ENCODE results near the gene SIPA1L3. TPM values are rescaled to one million over a fixed set of nuclear protein-coding genes. Genes with fewer than 3 reads are reported as not detected.

Gene SIPA1L3
- total RNA-seq, 1 experiment from 2014 or later = 36.0 TPM

DNA sequence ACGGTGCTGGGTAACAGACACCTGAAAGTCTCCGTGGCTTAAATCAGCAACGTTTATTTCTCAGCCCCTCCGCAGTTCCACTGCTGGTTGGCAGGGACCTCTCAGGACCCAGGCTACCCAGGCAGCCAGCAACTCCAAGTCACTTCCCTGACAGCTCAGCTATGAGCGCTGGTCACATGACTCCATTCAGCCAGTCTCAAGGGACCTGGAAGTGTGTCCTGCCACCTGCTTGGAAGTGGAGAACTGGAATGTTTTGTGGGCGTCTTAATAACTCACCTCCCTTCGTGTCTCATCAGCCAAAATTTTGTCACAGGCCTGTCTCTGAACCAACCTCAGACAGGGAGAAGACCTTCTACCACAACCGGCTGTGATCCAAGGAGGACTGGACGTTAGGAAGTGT, 244.2 kb downstream of the SIPA1L3 start:
- H3K36me3 Mint-ChIP-seq (ENCODE audit: insufficient read depth, unreplicated experiment) = peaks cover 38% of the 10 kb centered on the region
- ChIA-PET POLR2A (no interaction called here), CTCF (interaction anchor here (2.5 kb wide), 1 partner anchor 248 kb away, joined by 9 read pairs; no protein-coding TSS in a partner anchor)
- no peaks in the 10 kb centered on the region for H3K9me3 Mint-ChIP-seq (ENCODE audit: unreplicated experiment)
- intact Hi-C loops (cut with micrococcal nuclease) = no loop called here
- no peaks in the 10 kb centered on the region for H3K4me1 Mint-ChIP-seq (ENCODE audit: insufficient read depth, unreplicated experiment)
- TF ChIP-seq, protein P1, sequence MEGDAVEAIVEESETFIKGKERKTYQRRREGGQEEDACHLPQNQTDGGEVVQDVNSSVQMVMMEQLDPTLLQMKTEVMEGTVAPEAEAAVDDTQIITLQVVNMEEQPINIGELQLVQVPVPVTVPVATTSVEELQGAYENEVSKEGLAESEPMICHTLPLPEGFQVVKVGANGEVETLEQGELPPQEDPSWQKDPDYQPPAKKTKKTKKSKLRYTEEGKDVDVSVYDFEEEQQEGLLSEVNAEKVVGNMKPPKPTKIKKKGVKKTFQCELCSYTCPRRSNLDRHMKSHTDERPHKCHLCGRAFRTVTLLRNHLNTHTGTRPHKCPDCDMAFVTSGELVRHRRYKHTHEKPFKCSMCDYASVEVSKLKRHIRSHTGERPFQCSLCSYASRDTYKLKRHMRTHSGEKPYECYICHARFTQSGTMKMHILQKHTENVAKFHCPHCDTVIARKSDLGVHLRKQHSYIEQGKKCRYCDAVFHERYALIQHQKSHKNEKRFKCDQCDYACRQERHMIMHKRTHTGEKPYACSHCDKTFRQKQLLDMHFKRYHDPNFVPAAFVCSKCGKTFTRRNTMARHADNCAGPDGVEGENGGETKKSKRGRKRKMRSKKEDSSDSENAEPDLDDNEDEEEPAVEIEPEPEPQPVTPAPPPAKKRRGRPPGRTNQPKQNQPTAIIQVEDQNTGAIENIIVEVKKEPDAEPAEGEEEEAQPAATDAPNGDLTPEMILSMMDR (IDR thresholded peaks at IDR 0.05; ENCODE audit: unreplicated experiment) = no peak
- H3K27me3 Mint-ChIP-seq (ENCODE audit: insufficient read depth, unreplicated experiment) = no peaks in the 10 kb centered on the region
- no peak overlapping the region for H3K4me3 Mint-ChIP-seq (ENCODE audit: unreplicated experiment)
- no peak overlapping the region for H3K27ac Mint-ChIP-seq (ENCODE audit: low read depth, unreplicated experiment)
- no TSS peak for BruUV-seq (replicated peaks)
- no peak for DNase-seq (ENCODE audit: unreplicated experiment)

DNA sequence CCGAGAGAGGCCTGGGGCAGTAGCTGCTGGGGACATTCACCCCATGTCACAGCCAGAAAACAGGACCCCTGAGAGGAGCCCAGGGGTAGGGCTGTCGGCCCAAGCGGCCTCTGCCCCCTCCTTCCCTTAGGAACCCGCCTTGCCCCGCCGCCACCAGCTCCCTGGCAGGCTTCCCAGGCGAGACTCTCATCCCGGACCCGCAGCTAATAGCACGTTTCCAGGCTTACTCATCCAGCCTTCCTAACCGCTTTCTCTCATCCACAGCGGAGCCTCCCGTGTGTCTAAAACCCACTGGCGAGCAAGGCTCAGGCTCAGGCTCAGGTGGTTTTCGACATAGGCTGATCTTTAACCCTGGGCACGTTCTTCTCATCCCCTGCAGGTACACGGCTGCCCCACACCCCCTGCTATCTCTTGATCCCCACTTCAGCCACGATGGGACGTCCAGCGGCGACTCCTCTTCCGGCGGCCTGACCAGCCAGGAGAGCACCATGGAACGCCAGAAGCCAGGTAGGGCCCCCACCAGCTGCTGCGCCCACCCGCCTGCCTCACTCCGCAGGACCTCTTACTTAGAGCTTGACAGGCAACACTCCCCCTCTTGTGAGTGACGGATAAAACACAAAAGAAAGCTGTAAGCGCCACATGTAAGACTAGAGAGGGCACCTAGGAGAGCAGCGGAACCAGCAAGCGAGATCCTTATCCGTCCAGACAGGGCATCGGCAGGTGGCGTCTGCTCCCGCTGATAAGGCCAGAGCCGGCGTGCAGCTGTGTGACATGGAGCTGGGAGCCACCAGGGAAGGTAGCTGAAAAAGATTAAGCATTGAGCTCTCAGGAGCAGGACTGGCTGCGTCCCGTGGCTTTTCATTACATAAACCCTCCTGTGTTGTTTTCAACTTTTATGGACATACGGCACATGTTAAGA, 245.7 kb downstream of the SIPA1L3 start:
- BruUV-seq (replicated peaks) = no TSS peak
- Mint-ChIP-seq H3K4me3 (ENCODE audit: unreplicated experiment) (no peak overlapping the region), H3K27me3 (ENCODE audit: insufficient read depth, unreplicated experiment) (no peaks in the 10 kb centered on the region), H3K4me1 (ENCODE audit: insufficient read depth, unreplicated experiment) (no peaks in the 10 kb centered on the region), H3K36me3 (ENCODE audit: insufficient read depth, unreplicated experiment) (peaks cover 38% of the 10 kb centered on the region), H3K9me3 (ENCODE audit: unreplicated experiment) (no peaks in the 10 kb centered on the region), H3K27ac (ENCODE audit: low read depth, unreplicated experiment) (no peak overlapping the region)
- CTCF ChIA-PET = interaction anchor here (0.6 to 2.5 kb wide), 3 partner anchors 11 to 250 kb away, joined by 3 to 9 read pairs (median 6); no protein-coding TSS in a partner anchor
- intact Hi-C loops (cut with micrococcal nuclease) = no loop called here
- TF ChIP-seq, protein P1 (IDR thresholded peaks at IDR 0.05; ENCODE audit: unreplicated experiment) = no peak
- POLR2A ChIA-PET = interaction anchor here (0.6 kb wide), 1 partner anchor 8 kb away, joined by 4 read pairs; no protein-coding TSS in a partner anchor
- no peak for DNase-seq (ENCODE audit: unreplicated experiment)

DNA sequence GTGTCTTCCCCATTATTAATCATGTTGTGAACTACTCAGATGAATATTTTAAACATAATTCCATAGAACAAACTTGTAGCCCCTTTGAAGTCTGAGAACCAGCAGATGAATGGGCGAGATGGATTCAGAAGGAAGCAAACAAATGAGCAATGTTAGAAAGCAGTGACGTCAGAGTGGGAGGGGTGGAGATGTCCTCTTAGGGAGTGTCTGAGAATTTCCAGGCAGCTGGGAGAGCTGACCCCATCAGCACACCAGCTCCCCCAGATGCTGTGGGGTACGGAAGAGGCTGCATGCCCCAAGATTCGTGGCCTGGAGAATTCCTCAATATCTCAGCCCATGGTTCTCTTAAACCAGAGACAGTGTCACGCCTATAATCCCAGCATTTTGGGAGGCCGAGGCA, 248.4 kb downstream of the SIPA1L3 start:
- Mint-ChIP-seq H3K9me3 (ENCODE audit: unreplicated experiment) (no peaks in the 10 kb centered on the region), H3K4me1 (ENCODE audit: insufficient read depth, unreplicated experiment) (no peaks in the 10 kb centered on the region), H3K4me3 (ENCODE audit: unreplicated experiment) (no peak overlapping the region), H3K36me3 (ENCODE audit: insufficient read depth, unreplicated experiment) (peaks cover 33% of the 10 kb centered on the region), H3K27ac (ENCODE audit: low read depth, unreplicated experiment) (no peak overlapping the region), H3K27me3 (ENCODE audit: insufficient read depth, unreplicated experiment) (no peaks in the 10 kb centered on the region)
- no peak for DNase-seq (ENCODE audit: unreplicated experiment)
- ChIA-PET CTCF (interaction anchor here (1.1 kb wide), 1 partner anchor 10 kb away, joined by 3 read pairs; no protein-coding TSS in a partner anchor), POLR2A (no interaction called here)
- TF ChIP-seq, protein P1 (IDR thresholded peaks at IDR 0.05; ENCODE audit: unreplicated experiment) = no peak
- BruUV-seq (replicated peaks) = no TSS peak
- intact Hi-C loops (cut with micrococcal nuclease) = no loop called here

DNA sequence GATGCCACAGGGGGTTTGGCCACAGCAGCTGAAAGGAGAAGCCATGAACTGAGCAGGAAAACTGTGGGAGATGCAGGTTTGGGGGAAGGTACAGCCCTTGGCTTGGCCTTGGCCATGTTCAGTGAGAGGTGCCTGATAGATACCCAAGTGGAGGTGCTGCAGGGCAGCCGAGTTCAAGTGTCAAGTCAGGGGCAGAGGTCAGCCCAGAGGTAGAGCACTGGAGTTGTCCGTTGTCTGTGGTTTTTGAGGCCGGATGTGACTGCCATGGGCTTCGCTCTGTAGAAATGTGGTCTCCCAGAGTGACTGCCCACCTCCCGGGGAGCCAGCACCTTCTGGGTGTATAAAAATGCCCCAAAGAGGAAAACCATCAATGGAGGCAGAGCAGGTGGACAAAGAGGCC, 251.7 kb downstream of the SIPA1L3 start:
- ChIA-PET CTCF (interaction anchor here (0.7 to 1.2 kb wide), 3 partner anchors 16 to 351 kb away, joined by 3 read pairs; no protein-coding TSS in a partner anchor), POLR2A (no interaction called here)
- Mint-ChIP-seq H3K27ac (ENCODE audit: low read depth, unreplicated experiment) (no peak overlapping the region), H3K27me3 (ENCODE audit: insufficient read depth, unreplicated experiment) (no peaks in the 10 kb centered on the region), H3K9me3 (ENCODE audit: unreplicated experiment) (no peaks in the 10 kb centered on the region), H3K36me3 (ENCODE audit: insufficient read depth, unreplicated experiment) (peaks cover 27% of the 10 kb centered on the region), H3K4me3 (ENCODE audit: unreplicated experiment) (no peak overlapping the region), H3K4me1 (ENCODE audit: insufficient read depth, unreplicated experiment) (no peaks in the 10 kb centered on the region)
- no peak for DNase-seq (ENCODE audit: unreplicated experiment)
- TF ChIP-seq, protein P1 (IDR thresholded peaks at IDR 0.05; ENCODE audit: unreplicated experiment) = no peak
- intact Hi-C loops (cut with micrococcal nuclease) = no loop called here
- no TSS peak for BruUV-seq (replicated peaks)
